HS-5 (cell line): ENCODE measurements around the gene SPTLC3.
A peak's percentile ranks its signal among the peaks of the same experiment; 100 is the strongest.

Experiments
- DNase-seq: peaks from one replicate; pipeline ENCODE4 v3.0.0-alpha.2; 2012; ENCODE audit warnings: low read depth

Gene SPTLC3

GRCh38 chr20:13200767-13201500, 192.2 kb downstream of the SPTLC3 start:
- no peak for DNase-seq

- no peak for DNase-seq
These were observed 193.8 kb downstream of the SPTLC3 start for GRCh38 chr20:13202565-13202964.

GRCh38 chr20:13205425-13205824, 196.7 kb downstream of the SPTLC3 start:
- no peak for DNase-seq

GRCh38 chr20:13205848-13206434, 197.2 kb downstream of the SPTLC3 start:
- no peak for DNase-seq

- no peak for DNase-seq
These were observed 198.2 kb downstream of the SPTLC3 start for GRCh38 chr20:13207016-13207415.

- no peak for DNase-seq
These were observed 203.3 kb downstream of the SPTLC3 start for GRCh38 chr20:13211956-13212618.

GRCh38 chr20:13212750-13213149, 204.0 kb downstream of the SPTLC3 start:
- DNase-seq = peak; percentile 55

- DNase-seq = no peak
These were observed 204.6 kb downstream of the SPTLC3 start for GRCh38 chr20:13213335-13213734.

- no peak for DNase-seq
These were observed 207.8 kb downstream of the SPTLC3 start for GRCh38 chr20:13216533-13216932.
